Tibial nerve (tissue), 4 donors: Measurements from ENCODE around the gene C9orf50. TPM values are rescaled to one million over a fixed set of nuclear protein-coding genes. Genes with fewer than 3 reads are reported as not detected.

Experiments used
- DNase-seq, 2 donors: peaks; one replicate each; pipeline ENCODE4 v3.0.0-alpha.2; 2019; ENCODE audit warnings: low spot score in 2 of 2
- H3K27ac ChIP-seq, 4 donors: fragments of 200-600 bp; sonication (generic) in 3 of 4; one replicate each; pipeline ENCODE4 v1.5.1; 2017 to 2019; ENCODE audit warnings: mild to moderate bottlenecking in 1 of 4
- H3K27me3 ChIP-seq, 2 donors: fragments of 200-600 bp; sonication (generic) in 1 of 2; one replicate each; pipeline versions ENCODE4 v1.5.1 to v1.6.0; 2017 to 2019
- H3K36me3 ChIP-seq, 3 donors: fragments of 200-600 bp; sonication (generic); one replicate each; pipeline ENCODE4 v1.5.1; 2018 to 2019
- H3K4me1 ChIP-seq, 4 donors: fragments of 200-600 bp; sonication (generic) in 3 of 4; one replicate each; pipeline ENCODE4 v1.5.1; 2017 to 2019
- H3K4me3 ChIP-seq, 4 donors: fragments of 200-600 bp; sonication (generic) in 3 of 4; one replicate each; pipeline ENCODE4 v1.5.1; 2017 to 2019; ENCODE audit warnings: mild to moderate bottlenecking in 1 of 4, moderate library complexity in 1 of 4
- H3K9me3 ChIP-seq, 4 donors: fragments of 200-600 bp; sonication (generic) in 3 of 4; one replicate each; pipeline ENCODE4 v1.5.1; 2017 to 2019
- EP300 ChIP-seq, 2 donors: sonication (generic); formaldehyde crosslinking; IDR thresholded peaks; one replicate each; pipeline ENCODE4 v1.6.1; 2017; ENCODE audit warnings: antibody characterized with exemption in 2 of 2, mild to moderate bottlenecking in 1 of 2
- POLR2A ChIP-seq, 2 donors: fragments of 450-650 bp; IDR thresholded peaks; one replicate each; pipeline ENCODE4 v1.6.1; 2017; ENCODE audit warnings: antibody characterized with exemption in 2 of 2, mild to moderate bottlenecking in 2 of 2, moderate library complexity in 2 of 2
- WGBS, 2 donors: methylation state at CpG; one replicate each; pipeline ENCODE4 v1.1.5; 2018; 5-methylcytosine and 5-hydroxymethylcytosine counted together
- total RNA-seq, 4 donors: library from RNA; depleted of rRNA; stranded (reverse); fragments of >200 nt; gene quantifications; one replicate each; pipeline ENCODE4 v1.1.0, GENCODE V29; 2016
- TF ChIP-seq, protein P1 (sequence below), 5 experiments: fragments of 200-600 bp in 3 of 5; fragments of 450-650 bp in 2 of 5; sonication (generic) in 3 of 5; IDR thresholded peaks; one replicate each; pipeline ENCODE4 v1.5.1; 2016 to 2019; ENCODE audit warnings: antibody characterized with exemption in 5 of 5, mild to moderate bottlenecking in 3 of 5, moderate library complexity in 2 of 5

The C9orf50 gene
- total RNA-seq, 4 donors from 2014 or later, result 0.90 to 1.7 (median 1.3) TPM

DNA sequence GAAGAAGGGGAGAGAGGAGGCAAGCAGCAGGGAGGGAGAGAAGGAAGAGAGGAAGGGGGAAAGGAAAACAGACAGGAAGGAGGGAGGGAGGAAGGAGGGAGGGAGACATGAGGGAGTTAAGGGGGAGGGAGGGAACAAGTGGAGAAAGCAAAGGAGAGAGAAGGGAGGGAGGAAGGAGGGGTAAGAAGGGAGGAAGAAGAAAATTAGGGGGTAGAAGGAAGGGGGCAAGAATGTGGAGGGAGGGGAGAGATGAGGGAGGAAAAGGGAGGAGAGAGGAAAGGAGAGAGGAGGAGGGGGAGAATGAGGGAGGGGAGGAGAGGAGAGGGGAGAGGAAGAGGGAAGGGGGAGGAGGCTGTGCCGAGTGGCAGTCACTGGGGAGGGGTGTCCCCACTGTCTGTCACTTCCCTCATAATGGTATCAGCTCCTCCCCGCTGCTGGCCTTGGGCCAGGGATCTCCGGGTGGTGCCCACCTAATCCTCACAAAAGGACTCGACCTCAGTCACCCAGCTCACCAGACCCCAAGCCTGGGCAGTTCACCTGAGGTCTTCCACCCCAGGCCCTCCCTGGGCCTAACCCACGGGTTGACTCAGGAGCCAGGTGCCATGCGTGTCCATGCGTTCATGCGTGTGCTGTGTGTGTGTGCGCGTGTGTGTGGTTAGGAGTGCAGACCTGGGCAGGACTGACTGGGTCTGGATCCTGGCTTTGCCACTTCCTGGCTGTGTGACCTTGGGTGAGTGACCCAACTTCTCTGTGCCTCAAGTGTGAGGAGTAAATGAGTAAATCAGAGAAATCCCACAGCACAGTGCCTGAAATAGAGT, 18.1 kb downstream of the C9orf50 start:
- peak overlapping the region in 2 of 4 donors; percentile 17 to 27 for H3K27ac ChIP-seq
- no peak for DNase-seq
- 57 to 60% methylated on average over 10 of the region's 10 CpGs for WGBS, 2 donors

DNA sequence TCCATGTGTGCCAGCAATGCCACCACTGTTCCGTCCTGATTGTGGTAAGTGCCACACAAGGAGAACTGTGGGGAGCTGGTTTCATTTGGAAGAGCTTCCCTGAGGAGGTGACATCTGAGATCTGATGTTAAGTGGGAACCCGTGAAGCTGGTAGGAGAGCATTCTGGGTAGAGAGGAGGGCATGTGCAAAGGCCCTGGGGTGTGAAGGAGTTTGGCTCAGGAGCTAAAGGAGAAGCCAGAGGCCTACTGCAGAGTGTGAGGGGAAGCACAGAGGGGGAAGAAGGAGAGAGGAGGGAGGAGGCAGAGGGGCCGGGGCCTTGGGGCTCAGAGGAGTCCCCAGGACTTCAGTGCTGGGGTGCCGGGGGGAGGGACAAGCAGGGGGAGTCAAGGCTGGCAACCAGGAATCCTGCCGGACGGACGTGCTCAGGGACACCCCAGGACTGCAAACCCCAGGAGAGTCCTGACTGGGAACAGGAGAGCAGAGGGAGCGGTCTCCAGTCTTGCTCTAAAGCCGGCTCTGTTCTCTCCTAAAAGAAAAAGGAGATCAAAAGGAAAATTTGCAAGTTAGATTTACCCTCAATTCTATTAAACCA, 19.7 kb downstream of the C9orf50 start:
- Histone ChIP-seq H3K36me3 (no peaks in the 10 kb centered on the region), H3K9me3 (no peaks in the 10 kb centered on the region), H3K27me3 (no peaks in the 10 kb centered on the region), H3K4me1 (peaks cover 0 to 34% (median 15%) of the 10 kb centered on the region in 4 donors), H3K27ac (no peak overlapping the region), H3K4me3 (no peak overlapping the region)
- no peak for TF ChIP-seq POLR2A (IDR thresholded peaks at IDR 0.05)
- TF ChIP-seq, protein P1, sequence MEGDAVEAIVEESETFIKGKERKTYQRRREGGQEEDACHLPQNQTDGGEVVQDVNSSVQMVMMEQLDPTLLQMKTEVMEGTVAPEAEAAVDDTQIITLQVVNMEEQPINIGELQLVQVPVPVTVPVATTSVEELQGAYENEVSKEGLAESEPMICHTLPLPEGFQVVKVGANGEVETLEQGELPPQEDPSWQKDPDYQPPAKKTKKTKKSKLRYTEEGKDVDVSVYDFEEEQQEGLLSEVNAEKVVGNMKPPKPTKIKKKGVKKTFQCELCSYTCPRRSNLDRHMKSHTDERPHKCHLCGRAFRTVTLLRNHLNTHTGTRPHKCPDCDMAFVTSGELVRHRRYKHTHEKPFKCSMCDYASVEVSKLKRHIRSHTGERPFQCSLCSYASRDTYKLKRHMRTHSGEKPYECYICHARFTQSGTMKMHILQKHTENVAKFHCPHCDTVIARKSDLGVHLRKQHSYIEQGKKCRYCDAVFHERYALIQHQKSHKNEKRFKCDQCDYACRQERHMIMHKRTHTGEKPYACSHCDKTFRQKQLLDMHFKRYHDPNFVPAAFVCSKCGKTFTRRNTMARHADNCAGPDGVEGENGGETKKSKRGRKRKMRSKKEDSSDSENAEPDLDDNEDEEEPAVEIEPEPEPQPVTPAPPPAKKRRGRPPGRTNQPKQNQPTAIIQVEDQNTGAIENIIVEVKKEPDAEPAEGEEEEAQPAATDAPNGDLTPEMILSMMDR (IDR thresholded peaks at IDR 0.05), result no peak
- no peak for TF ChIP-seq EP300 (IDR thresholded peaks at IDR 0.05)
- DNase-seq, result no peak
- 78 to 87% methylated on average over 9 of the region's 9 CpGs for WGBS, 2 donors

More for the DNA sequence above, 18.1 kb downstream of the C9orf50 start:
- Histone ChIP-seq H3K9me3 (no peaks in the 10 kb centered on the region), H3K36me3 (no peaks in the 10 kb centered on the region), H3K4me3 (no peak overlapping the region), H3K4me1 (peaks cover 0 to 33% (median 15%) of the 10 kb centered on the region in 4 donors), H3K27me3 (no peaks in the 10 kb centered on the region)
- TF ChIP-seq EP300 (IDR thresholded peaks at IDR 0.05) (no peak), POLR2A (IDR thresholded peaks at IDR 0.05) (no peak)
- TF ChIP-seq, protein P1 (IDR thresholded peaks at IDR 0.05), result no peak

- TF ChIP-seq POLR2A (IDR thresholded peaks at IDR 0.05), result no peak
- Histone ChIP-seq H3K27ac (peak overlapping the region; percentile 85 to 94 (median 91)), H3K27me3 (no peaks in the 10 kb centered on the region), H3K4me1 (peaks cover 0 to 51% (median 16%) of the 10 kb centered on the region in 4 donors), H3K36me3 (no peaks in the 10 kb centered on the region), H3K9me3 (no peaks in the 10 kb centered on the region), H3K4me3 (peak overlapping the region in 2 of 4 donors; percentile 46 to 59)
- WGBS, 2 donors, result 62 to 67% methylated on average over 14 of the region's 14 CpGs
- DNase-seq, result no peak
Observed at GRCh38 chr9:129598089-129598596, 22.8 kb downstream of the C9orf50 start.

DNA sequence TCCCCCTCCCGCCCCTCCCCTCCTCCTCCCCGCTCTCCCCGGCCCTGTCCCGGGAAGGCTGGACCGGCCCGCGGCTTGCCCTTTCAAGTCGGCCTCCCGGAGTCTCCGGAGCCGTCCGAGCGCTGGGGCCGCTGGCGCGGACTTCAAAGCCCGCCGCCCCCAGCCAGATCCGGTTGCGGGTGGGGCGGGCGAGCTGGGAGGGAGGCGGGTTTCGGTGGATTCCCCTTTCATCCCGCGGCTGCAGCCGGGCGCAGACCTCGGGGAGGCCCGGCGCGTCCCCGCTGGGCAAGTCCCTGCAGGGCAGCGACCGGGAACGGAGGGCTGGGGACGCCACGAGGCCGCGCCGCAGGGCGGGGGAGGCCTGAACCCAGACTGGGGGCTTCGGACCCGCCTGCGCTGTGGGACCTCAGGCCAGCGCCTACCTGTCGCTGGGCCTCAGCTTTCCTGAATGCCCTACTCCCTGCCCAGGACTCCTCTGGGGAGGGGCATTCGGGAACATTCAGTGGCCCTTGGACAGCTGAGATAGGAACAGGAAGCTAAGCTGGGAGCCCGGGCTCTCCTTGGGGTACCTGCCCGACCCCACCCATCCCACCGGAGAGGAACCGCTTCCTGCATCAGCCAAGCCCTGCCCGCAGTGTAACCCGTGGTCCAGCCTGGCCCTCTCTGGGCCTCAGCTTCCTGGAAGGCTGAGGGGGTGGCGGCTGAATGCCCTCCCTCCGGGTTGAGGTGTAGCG, 23.4 kb downstream of the C9orf50 start:
- Histone ChIP-seq H3K36me3 (no peaks in the 10 kb centered on the region), H3K4me1 (peaks cover 0 to 45% (median 16%) of the 10 kb centered on the region in 4 donors), H3K9me3 (no peaks in the 10 kb centered on the region), H3K27ac (peak overlapping the region; percentile 85 to 94 (median 91)), H3K4me3 (peak overlapping the region; percentile 41 to 59 (median 52)), H3K27me3 (no peaks in the 10 kb centered on the region)
- 7 to 8% methylated on average over 18 to 25 of the region's 57 CpGs for WGBS, 2 donors
- no peak for DNase-seq
- no peak for TF ChIP-seq EP300 (IDR thresholded peaks at IDR 0.05)
- TF ChIP-seq, protein P1 (IDR thresholded peaks at IDR 0.05), result no peak
- TF ChIP-seq POLR2A (IDR thresholded peaks at IDR 0.05), result no peak

GRCh38 chr9:129596541-129597331, 24.2 kb downstream of the C9orf50 start:
- no peaks in the 10 kb centered on the region for H3K9me3 ChIP-seq
- H3K27ac ChIP-seq, result peak overlapping the region; percentile 85 to 94 (median 91)
- peak overlapping the region; percentile 41 to 59 (median 52) for H3K4me3 ChIP-seq
- no peaks in the 10 kb centered on the region for H3K27me3 ChIP-seq
- DNase-seq, result peak; percentile 47 to 48
- TF ChIP-seq POLR2A (IDR thresholded peaks at IDR 0.05), result peak; percentile 22 to 63
- TF ChIP-seq EP300 (IDR thresholded peaks at IDR 0.05), result peak in 1 of 2 donors; percentile 93
- TF ChIP-seq, protein P1 (IDR thresholded peaks at IDR 0.05), result no peak
- H3K36me3 ChIP-seq, result no peaks in the 10 kb centered on the region
- 13 to 19% methylated on average over 29 to 32 of the region's 33 CpGs for WGBS, 2 donors
- H3K4me1 ChIP-seq, result peaks cover 0 to 41% (median 16%) of the 10 kb centered on the region in 4 donors
